Amniotic stem cell (primary cell): ENCODE data around the gene EPS8L3.

Experiments used
- DNase-seq: peaks from one replicate; lab custom pipeline; 2025; lab: John Stamatoyannopoulos, UW

Gene EPS8L3

DNA sequence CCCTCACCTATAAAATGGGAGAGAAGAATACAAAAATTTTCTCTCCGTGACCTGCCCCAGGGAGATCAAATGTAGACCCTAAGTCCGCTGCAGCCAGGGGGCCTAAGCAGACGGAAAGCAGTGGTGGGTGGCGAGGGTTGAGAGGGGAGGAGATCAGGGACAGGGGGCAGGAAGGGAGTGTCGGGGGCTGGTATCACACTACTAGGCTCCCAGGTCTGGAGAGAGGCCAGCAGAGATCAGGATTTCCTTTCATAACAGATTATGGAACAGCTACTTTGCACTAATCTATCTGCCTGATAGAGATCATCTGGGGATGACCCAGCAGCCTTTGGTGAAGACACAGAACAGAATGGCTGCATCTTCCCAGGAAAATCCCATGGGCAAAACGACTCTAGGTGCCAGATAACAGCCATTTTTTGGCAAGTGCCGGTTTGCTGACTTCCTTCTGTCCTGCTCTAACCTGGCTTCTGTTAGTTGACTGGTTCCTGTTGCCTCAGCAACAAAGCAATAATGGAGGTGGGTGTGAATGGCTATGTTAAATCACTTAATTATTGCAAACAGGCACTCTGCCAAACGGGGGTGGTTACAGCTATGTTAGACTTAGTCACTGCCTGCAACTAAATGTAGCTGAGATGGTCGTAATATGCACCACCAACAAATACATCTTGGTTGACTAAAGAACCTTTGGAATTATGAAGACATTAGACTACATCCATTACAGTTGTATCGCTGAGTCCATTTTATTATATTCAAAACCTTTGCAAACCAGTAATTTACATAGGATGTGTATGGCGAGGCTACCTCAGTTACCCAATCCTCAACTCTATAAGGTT is 30.0 kb upstream of the EPS8L3 start:
- DNase-seq = no peak

GRCh38 chr1:109793089-109793485 is 29.4 kb upstream of the EPS8L3 start:
- DNase-seq = no peak

GRCh38 chr1:109792056-109792831 is 28.5 kb upstream of the EPS8L3 start:
- peak; percentile 91 for DNase-seq

GRCh38 chr1:109791495-109792043 is 27.8 kb upstream of the EPS8L3 start:
- DNase-seq = no peak

GRCh38 chr1:109790735-109791494 is 27.2 kb upstream of the EPS8L3 start:
- no peak for DNase-seq

- no peak for DNase-seq
These were observed 26.6 kb upstream of the EPS8L3 start for GRCh38 chr1:109790329-109790728.

DNA sequence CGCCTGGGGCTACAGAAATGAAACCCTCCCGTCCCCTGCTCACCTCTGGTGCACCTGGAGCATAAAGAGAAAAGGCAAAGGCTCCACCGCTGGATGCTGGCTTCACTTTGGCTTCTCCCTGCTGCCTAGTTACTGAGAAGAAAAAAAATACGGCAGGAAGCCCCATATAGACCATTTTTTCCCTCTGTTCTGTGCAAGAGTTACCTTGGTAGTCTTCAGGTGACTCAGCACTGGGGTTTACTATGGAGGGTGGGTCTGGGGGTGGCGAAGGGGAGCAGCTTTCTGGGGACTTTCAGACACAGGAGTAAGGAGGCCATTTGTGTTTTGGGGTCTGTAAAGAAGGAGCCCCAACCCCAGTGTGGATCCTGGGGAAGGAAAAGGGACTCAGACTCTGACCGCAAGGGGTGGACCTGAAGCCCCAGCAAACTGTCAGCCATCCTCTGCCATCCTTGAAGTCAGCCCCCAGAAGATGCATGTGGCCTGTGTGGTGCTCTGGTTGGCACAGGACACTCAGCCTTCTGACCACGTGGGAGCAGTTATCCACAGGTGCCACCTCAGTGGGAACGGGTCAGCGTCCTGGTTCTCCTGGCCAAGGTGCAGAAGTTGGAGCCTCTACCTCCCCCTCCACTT is 25.9 kb upstream of the EPS8L3 start:
- no peak for DNase-seq

GRCh38 chr1:109788695-109789521 is 25.2 kb upstream of the EPS8L3 start:
- DNase-seq = no peak

- no peak for DNase-seq
These were observed 24.3 kb upstream of the EPS8L3 start for GRCh38 chr1:109787845-109788601.

GRCh38 chr1:109787211-109787844 is 23.6 kb upstream of the EPS8L3 start:
- no peak for DNase-seq

DNA sequence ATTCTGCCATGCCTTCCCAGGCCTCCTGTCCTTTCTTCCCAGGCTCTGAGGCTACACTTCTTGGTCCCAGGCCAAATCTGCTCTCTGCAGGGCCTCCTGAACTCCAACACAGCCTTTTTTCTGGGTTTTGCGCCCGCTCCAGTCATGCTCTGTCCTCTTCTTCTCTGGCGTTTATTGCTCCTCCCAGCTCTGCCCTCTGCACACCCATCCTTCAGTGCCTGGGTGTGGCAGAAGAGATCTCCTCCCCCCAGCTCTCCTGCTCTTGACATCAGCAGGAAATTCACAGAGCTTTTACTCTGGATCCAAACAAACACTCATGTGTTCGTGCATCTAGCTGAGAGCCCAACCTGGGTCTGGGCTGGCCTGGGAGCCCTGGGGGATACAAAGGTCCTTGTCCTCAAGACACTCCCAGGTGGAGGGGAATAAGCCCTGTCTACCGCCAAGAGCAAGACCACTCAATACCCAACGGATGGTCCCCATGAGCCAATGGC is 22.9 kb upstream of the EPS8L3 start:
- DNase-seq = no peak

DNA sequence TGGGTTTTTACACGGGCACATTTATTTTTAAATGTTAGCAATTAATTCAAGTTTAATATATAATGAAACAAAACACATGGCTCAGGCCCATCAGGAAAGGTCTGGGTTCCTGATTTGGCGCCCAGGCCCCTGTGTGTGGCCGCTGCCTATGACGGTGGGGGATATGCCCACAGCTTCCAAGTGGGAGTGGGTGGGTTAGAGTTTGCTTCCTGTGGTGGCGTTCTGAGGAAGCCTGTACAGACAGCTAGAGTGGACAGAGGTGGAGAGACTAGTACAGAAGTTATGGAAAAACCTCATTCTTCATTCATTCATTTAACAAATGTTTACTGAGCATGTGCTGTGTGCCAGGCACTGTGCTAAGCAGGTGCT is 22.4 kb upstream of the EPS8L3 start:
- no peak for DNase-seq

DNA sequence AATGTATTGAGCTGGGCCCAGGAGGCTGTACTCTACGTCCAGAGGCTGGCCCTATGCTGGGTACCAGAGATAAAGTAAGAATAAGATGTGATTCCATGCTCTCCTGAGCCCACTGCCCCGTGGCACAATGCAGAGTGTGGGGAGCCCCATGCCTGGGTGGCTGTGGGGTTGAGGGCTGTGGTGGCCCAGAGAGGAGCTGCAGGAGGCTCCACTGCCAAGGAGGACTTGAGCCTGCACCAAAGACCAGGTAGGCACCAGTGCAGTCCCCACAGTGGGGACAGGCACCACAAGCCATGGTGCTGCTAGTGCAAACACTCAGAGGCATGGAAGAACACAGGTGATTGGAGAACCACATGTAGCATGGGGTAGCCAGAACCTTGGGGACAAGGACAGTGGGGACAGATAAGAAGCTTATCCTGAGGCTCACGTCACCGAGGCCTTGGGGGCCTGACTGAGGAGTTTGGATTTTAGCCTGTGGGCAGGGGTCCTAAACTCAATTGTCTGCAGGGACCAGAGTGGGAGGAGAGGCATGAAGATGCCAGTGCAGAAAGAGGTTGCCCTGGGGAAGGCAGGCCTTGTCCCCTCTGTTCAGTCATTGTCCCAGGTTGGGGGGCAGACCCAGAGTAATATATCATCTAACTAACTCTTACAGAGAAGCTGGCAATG is 21.9 kb upstream of the EPS8L3 start:
- no peak for DNase-seq

DNA sequence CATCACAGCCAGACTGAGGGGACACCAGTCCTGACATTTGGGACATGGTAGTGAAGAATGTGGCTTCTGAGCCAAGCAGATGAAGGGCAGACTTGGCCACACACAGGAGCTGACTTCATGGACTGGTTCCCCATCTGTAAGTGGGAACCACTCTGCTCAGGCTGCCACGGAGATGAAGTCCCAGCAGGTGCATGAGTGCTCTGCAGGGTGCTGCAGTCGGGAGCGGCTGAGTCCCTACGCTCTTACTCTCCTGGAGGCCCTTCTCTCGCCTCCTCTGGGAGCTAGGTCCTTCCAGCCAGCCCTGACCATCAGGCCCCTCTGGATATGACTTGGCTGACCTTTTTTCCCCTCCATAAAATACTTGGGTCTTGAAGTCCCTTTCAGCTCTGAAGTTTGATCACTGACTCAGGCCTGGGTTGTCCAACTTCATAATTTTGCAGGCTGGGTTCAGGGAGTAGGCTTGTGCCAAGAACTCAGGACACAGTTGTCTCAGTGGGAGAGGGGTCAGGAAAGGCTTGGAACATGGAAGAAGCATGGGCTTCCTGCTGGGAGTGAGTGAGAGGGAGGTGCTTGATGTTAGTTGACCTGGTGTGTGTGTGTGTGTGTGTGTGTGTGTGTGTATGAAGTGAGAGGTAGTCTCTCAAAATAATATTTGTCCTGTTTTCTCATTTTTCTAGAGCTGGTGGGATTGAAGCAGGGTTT is 21.0 kb upstream of the EPS8L3 start:
- no peak for DNase-seq

DNA sequence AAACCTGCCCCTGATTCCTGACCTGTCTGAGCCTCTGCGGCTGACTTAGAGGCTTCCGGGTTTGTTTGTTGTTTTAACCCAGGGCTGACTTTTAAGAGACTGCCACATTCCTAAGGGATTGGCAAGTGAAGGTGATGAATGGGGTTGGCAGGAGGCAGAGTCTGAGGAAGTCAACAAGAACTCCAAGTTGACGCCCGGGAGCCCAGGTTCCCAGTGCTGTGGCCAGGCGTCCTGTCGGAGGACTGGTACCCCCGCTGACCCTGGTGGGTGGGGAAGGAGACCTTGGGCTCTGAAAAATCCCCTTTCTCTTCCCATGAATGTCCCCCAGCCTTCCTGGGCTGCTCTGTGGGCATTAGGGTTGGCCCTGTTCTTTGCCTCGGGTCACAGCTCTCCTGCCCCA is 19.7 kb upstream of the EPS8L3 start:
- no peak for DNase-seq

DNA sequence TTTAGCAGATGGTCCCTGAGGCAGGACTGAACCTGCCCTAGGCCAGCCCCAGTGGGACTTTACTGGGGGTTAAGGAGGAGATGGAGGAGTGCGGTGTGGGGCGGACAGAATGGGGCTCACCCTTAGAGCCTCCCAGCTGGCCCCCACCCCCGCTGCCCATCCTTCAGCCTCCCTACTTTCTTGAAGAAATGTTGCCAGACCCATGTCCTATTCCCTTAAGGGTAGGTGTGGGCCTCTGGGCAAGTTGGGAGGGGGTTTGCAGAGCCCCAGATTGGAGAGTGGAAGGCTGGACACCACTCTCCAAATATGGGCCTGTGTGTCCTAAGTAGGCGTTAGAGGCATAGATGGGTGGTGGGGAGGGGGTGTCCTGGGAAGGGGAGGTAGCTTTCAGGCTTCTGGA is 19.2 kb upstream of the EPS8L3 start:
- no peak for DNase-seq

DNA sequence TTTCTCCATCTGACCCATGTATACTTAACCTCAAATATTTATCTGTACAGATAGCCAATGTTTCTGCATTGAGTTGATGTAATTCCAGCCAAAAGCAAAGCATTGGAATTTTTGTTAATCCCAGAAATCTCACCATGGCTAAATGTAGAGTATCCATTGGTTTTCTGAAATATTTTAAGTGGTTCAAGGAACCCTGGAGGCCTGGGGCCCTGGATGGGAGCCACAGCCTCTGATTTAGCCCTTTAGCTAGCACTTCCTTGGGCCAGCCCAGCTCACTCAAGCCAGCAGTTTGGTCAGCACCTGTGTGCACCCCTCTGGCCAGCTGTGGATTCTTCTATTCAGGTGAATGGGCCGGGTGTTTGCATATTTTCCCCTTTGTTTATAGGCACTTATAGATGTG is 18.8 kb upstream of the EPS8L3 start:
- no peak for DNase-seq

- DNase-seq = no peak
These were observed 18.1 kb upstream of the EPS8L3 start for GRCh38 chr1:109781806-109782205.
